Cardiac muscle cell (in vitro differentiated cells and primary cell): Measurements from ENCODE around the gene DLK1. TPM values are rescaled to one million over a fixed set of nuclear protein-coding genes. Genes with fewer than 3 reads are reported as not detected.
A peak's percentile ranks its signal among the peaks of the same experiment; 100 is the strongest.

Experiments used
- DNase-seq, 2 donors: peaks; one replicate each; pipeline versions ENCODE4 v3.0.0 to v3.0.0-alpha.2; 2010 to 2017; ENCODE audit warnings: low read depth in 1 of 2, low spot score in 1 of 2
- H3K27ac ChIP-seq: fragments of 200-600 bp; sonication (generic); 2 replicates; pipeline ENCODE4 v1.5.1; 2016
- H3K27me3 ChIP-seq: fragments of 200-600 bp; sonication (generic); 2 replicates; pipeline ENCODE4 v1.6.0; 2016; ENCODE audit warnings: control low read depth
- H3K36me3 ChIP-seq: fragments of 200-600 bp; sonication (generic); 2 replicates; pipeline ENCODE4 v1.5.1; 2016; ENCODE audit warnings: control low read depth
- H3K4me1 ChIP-seq: fragments of 200-600 bp; sonication (generic); 2 replicates; pipeline ENCODE4 v1.8.1; 2017; ENCODE audit warnings: low read depth, mild to moderate bottlenecking, mixed run types
- H3K4me3 ChIP-seq: fragments of 200-600 bp; sonication (generic); 2 replicates; pipeline ENCODE4 v1.5.1; 2016; ENCODE audit warnings: mild to moderate bottlenecking
- H3K9me3 ChIP-seq: fragments of 200-600 bp; sonication (generic); 2 replicates; pipeline ENCODE4 v1.5.1; 2017; ENCODE audit warnings: low read depth, mild to moderate bottlenecking, control low read depth
- CTCF ChIP-seq: IDR thresholded peaks from 2 replicates; pipeline ENCODE4 v1.5.1; 2012; ENCODE audit warnings: low read depth, mild to moderate bottlenecking, low read length
- polyA plus RNA-seq: library from polyadenylated mRNA; unstranded; fragments of >200 nt; fragmentation: Nextera tagmentation; extraction: Ambion mirVana; gene quantifications from 2 replicates; pipeline ENCODE4 v1.2.1, GENCODE V29; 2016
- total RNA-seq: library from RNA; depleted of rRNA; stranded (reverse); fragments of >200 nt; gene quantifications from 2 replicates; pipeline ENCODE4 v1.2.3, GENCODE V29; 2016

The DLK1 gene
- total and polyA plus RNA-seq, 2 experiments from 2014 or later: 24.0 to 64.1 TPM

GRCh38 chr14:100706200-100706599 is 20.5 kb upstream of the DLK1 start:
- no peaks in the 10 kb centered on the region for H3K36me3 ChIP-seq
- H3K9me3 ChIP-seq: no peaks in the 10 kb centered on the region
- no peak for TF ChIP-seq CTCF
- DNase-seq: no peak
- H3K27ac ChIP-seq: no peak overlapping the region
- peaks cover 15% of the 10 kb centered on the region for H3K4me1 ChIP-seq
- no peaks in the 10 kb centered on the region for H3K27me3 ChIP-seq
- no peak overlapping the region for H3K4me3 ChIP-seq

GRCh38 chr14:100706860-100707259 is 19.8 kb upstream of the DLK1 start:
- Histone ChIP-seq H3K9me3 (no peaks in the 10 kb centered on the region), H3K27me3 (no peaks in the 10 kb centered on the region), H3K27ac (no peak overlapping the region), H3K36me3 (no peaks in the 10 kb centered on the region), H3K4me3 (no peak overlapping the region), H3K4me1 (peaks cover 16% of the 10 kb centered on the region)
- DNase-seq: no peak
- TF ChIP-seq CTCF: no peak

- Histone ChIP-seq H3K4me1 (peaks cover 16% of the 10 kb centered on the region), H3K36me3 (no peaks in the 10 kb centered on the region), H3K9me3 (no peaks in the 10 kb centered on the region), H3K27me3 (no peaks in the 10 kb centered on the region), H3K27ac (no peak overlapping the region), H3K4me3 (no peak overlapping the region)
- DNase-seq: peak; percentile 66 to 70
- no peak for TF ChIP-seq CTCF
Measured at GRCh38 chr14:100708425-100709288, 18.0 kb upstream of the DLK1 start.

- peaks cover 16% of the 10 kb centered on the region for H3K4me1 ChIP-seq
- peak; percentile 52 to 57 for DNase-seq
- no peak overlapping the region for H3K27ac ChIP-seq
Measured at GRCh38 chr14:100709289-100710284, 17.1 kb upstream of the DLK1 start.

More at GRCh38 chr14:100709289-100710284, 17.1 kb upstream of the DLK1 start:
- H3K36me3 ChIP-seq: no peaks in the 10 kb centered on the region
- peak; percentile 77 for TF ChIP-seq CTCF
- no peaks in the 10 kb centered on the region for H3K27me3 ChIP-seq
- no peaks in the 10 kb centered on the region for H3K9me3 ChIP-seq
- H3K4me3 ChIP-seq: no peak overlapping the region
